ENCODE data around the gene ARHGEF17. TPM values are rescaled to one million over a fixed set of nuclear protein-coding genes. Genes with fewer than 3 reads are reported as not detected.

ARHGEF17 gene
- polyA plus RNA-seq, 4 donors = 68.5 to 110 (median 81.9) TPM

- no peak for DNase-seq (ENCODE audit: low read depth in 4 of 4, low spot score in 3 of 4)
Observed at GRCh38 chr11:73399636-73400035, 91.6 kb downstream of the ARHGEF17 start.

- DNase-seq (ENCODE audit: low read depth in 4 of 4, low spot score in 3 of 4) = no peak
Observed at GRCh38 chr11:73400293-73400692, 92.2 kb downstream of the ARHGEF17 start.

- no peak for DNase-seq (ENCODE audit: low read depth in 4 of 4, low spot score in 3 of 4)
Observed at GRCh38 chr11:73401217-73401923, 93.3 kb downstream of the ARHGEF17 start.

GRCh38 chr11:73401924-73402833 is 94.1 kb downstream of the ARHGEF17 start:
- no peak for DNase-seq (ENCODE audit: low read depth in 4 of 4, low spot score in 3 of 4)

- no peak for DNase-seq (ENCODE audit: low read depth in 4 of 4, low spot score in 3 of 4)
Observed at GRCh38 chr11:73402834-73403185, 94.7 kb downstream of the ARHGEF17 start.

GRCh38 chr11:73403541-73403940 is 95.5 kb downstream of the ARHGEF17 start:
- DNase-seq (ENCODE audit: low read depth in 4 of 4, low spot score in 3 of 4) = no peak

GRCh38 chr11:73404048-73404447 is 96.0 kb downstream of the ARHGEF17 start:
- DNase-seq (ENCODE audit: low read depth in 4 of 4, low spot score in 3 of 4) = peak in 1 of 4 donors; percentile 50

- no peak for DNase-seq (ENCODE audit: low read depth in 4 of 4, low spot score in 3 of 4)
Observed at GRCh38 chr11:73404506-73405145, 96.5 kb downstream of the ARHGEF17 start.

GRCh38 chr11:73405146-73405510 is 97.1 kb downstream of the ARHGEF17 start:
- no peak for DNase-seq (ENCODE audit: low read depth in 4 of 4, low spot score in 3 of 4)

GRCh38 chr11:73406131-73406530 is 98.1 kb downstream of the ARHGEF17 start:
- no peak for DNase-seq (ENCODE audit: low read depth in 4 of 4, low spot score in 3 of 4)

GRCh38 chr11:73406619-73407018 is 98.5 kb downstream of the ARHGEF17 start:
- DNase-seq (ENCODE audit: low read depth in 4 of 4, low spot score in 3 of 4) = no peak

- no peak for DNase-seq (ENCODE audit: low read depth in 4 of 4, low spot score in 3 of 4)
Observed at GRCh38 chr11:73409431-73409830, 101.4 kb downstream of the ARHGEF17 start.

- no peak for DNase-seq (ENCODE audit: low read depth in 4 of 4, low spot score in 3 of 4)
Observed at GRCh38 chr11:73410627-73411026, 102.6 kb downstream of the ARHGEF17 start.

- no peak for DNase-seq (ENCODE audit: low read depth in 4 of 4, low spot score in 3 of 4)
Observed at GRCh38 chr11:73411031-73411430, 103.0 kb downstream of the ARHGEF17 start.

- no peak for DNase-seq (ENCODE audit: low read depth in 4 of 4, low spot score in 3 of 4)
Observed at GRCh38 chr11:73412308-73412707, 104.2 kb downstream of the ARHGEF17 start.

GRCh38 chr11:73413256-73413655 is 105.2 kb downstream of the ARHGEF17 start:
- DNase-seq (ENCODE audit: low read depth in 4 of 4, low spot score in 3 of 4) = no peak

- no peak for DNase-seq (ENCODE audit: low read depth in 4 of 4, low spot score in 3 of 4)
Observed at GRCh38 chr11:73414977-73415651, 107.0 kb downstream of the ARHGEF17 start.

- no peak for DNase-seq (ENCODE audit: low read depth in 4 of 4, low spot score in 3 of 4)
Observed at GRCh38 chr11:73415854-73416615, 108.0 kb downstream of the ARHGEF17 start.

- no peak for DNase-seq (ENCODE audit: low read depth in 4 of 4, low spot score in 3 of 4)
Observed at GRCh38 chr11:73416786-73417185, 108.7 kb downstream of the ARHGEF17 start.

All from left renal pelvis (tissue), 4 donors.